Astrocyte of the spinal cord (primary cell): ENCODE data around the gene ANXA1.

ENCODE experiments used
- DNase-seq: peaks from one replicate; pipeline ENCODE4 v3.0.0; 2011; ENCODE audit warnings: low read depth, low spot score
- H3K4me3 ChIP-seq: 2 replicates; pipeline ENCODE4 v1.5.1; 2011; ENCODE audit warnings: low read depth, mild to moderate bottlenecking, low read length, moderate library complexity
- CTCF ChIP-seq: IDR thresholded peaks from 2 replicates; pipeline ENCODE4 v1.5.1; 2012; ENCODE audit warnings: low read depth, mild to moderate bottlenecking, low read length, inconsistent platforms
- in situ Hi-C: cut with HindIII; loops from 2 replicates; pipeline ENCODE4 v1.10.0; 2017; ENCODE audit warnings: low sequenced_read_pairs

Gene ANXA1

DNA sequence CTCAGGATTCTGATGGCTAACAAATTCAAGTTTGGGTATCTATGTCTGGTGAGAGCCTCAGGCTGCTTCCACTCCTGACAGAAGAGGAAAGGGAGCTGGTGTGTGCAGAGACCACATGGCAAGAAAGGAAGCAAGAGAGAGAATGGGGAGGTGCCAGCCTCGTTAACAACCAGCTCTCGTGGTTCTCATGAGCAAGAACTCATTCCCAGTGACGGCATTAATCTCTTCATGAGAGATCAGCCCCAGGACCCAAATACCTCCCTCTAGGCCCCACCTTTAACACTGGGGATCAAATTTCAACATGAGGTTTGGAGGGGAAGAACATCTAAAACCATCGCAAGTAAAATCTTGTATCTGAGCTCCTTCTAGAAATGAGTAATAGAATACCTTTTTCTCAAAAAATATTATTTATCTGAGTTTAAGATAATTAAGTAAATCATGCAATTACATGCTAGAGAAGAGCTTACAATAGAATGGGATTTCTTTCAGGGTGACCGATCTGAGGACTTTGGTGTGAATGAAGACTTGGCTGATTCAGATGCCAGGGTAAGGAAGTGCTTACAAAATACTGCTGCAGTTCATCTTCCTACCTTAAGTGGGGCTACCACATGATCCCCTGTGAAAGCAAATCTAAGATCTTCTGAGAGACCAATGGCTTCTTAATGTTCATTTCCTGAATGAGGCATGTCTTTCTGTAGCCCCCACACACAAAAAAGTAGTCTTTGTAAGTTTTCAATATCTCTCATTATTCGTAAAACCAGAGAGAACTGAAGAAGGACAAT lies 11.5 kb downstream of the ANXA1 start:
- in situ Hi-C loops, result no loop called here
- no peak overlapping the region for H3K4me3 ChIP-seq
- TF ChIP-seq CTCF, result no peak
- no peak for DNase-seq

- in situ Hi-C loops, result no loop called here
- no peak for DNase-seq
- TF ChIP-seq CTCF, result no peak
- no peak overlapping the region for H3K4me3 ChIP-seq
These were observed 14.2 kb downstream of the ANXA1 start for GRCh38 chr9:73165911-73166310.

DNA sequence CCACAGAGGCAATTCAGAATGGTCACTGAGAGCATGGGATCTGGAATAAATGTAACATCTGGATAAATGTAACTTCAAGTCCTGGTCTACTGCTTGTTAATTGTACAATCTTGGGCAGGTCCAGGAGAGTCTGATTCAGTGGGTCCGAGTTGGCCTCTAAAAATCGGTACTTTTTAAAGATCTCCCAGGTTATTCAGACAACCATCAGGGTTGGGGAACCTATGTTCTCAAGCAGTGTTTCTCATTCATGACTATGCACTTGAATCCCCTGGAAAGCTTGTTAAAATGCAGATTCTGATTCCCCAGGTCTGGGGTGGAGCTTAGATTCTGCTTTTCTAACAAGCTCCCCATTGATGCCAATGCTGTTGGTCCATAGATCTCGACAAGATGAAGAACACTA lies 14.8 kb downstream of the ANXA1 start:
- TF ChIP-seq CTCF, result no peak
- H3K4me3 ChIP-seq, result no peak overlapping the region
- DNase-seq, result no peak
- in situ Hi-C loops, result no loop called here

GRCh38 chr9:73167614-73168013 lies 15.9 kb downstream of the ANXA1 start:
- H3K4me3 ChIP-seq, result no peak overlapping the region
- no peak for TF ChIP-seq CTCF
- DNase-seq, result no peak
- in situ Hi-C loops, result no loop called here

- no peak for TF ChIP-seq CTCF
- DNase-seq, result no peak
- no peak overlapping the region for H3K4me3 ChIP-seq
- in situ Hi-C loops, result no loop called here
These were observed 16.8 kb downstream of the ANXA1 start for GRCh38 chr9:73168298-73168934.

- no peak overlapping the region for H3K4me3 ChIP-seq
- in situ Hi-C loops, result no loop called here
- TF ChIP-seq CTCF, result no peak
- no peak for DNase-seq
These were observed 18.7 kb downstream of the ANXA1 start for GRCh38 chr9:73170185-73170957.
